ENCODE data around the gene CNOT6L. TPM values are rescaled to one million over a fixed set of nuclear protein-coding genes. Genes with fewer than 3 reads are reported as not detected.

The CNOT6L gene
- total RNA-seq, 1 donor from 2014 or later = 22.1 TPM

DNA sequence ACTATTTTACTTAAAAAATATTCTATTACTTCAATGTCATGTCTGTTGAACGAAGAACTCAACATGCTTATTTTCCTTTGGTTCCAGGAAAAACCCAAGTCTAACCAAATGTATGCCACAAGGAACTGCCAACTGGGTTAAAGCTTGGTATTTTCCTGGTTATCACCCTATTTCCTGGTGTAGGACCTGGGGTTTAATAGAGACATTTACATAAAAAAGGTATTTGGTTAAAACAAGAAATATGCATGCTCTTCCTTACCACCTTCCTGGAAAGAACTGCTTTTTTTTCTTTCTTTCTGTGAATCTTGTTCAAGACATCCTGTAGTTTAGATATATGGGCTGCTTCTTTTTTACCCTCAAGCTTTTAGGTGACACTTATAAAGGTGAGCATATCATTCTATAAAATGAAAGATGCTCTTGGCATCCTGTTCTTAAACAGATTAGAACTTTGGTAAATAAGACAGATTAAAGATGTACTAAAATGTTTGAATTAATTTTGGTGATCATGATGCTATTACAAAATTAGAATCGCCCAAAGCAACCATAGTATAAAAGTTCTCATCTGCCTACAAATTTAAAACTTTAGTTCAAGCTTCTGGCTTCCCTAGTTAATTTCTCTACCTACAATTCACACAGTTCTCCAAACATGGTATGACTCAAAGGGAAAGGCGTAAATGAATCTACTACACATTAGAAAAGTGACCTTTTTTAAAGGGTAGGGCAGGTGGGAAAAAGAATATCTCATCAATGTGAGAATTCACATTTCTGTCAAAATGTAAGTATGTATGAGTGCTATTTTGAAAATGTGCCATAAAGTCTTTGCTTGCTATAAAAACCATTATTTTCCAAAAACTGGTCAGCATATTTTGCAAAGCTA is 103.5 kb downstream of the CNOT6L start:
- Histone ChIP-seq H3K27ac (no peak overlapping the region), H3K4me1 (no peaks in the 10 kb centered on the region), H3K27me3 (no peaks in the 10 kb centered on the region), H3K4me3 (no peak overlapping the region), H3K9me3 (no peaks in the 10 kb centered on the region), H3K36me3 (no peaks in the 10 kb centered on the region)
- intact Hi-C loops (cut with DNase I) = no loop called here
- TF ChIP-seq, protein P1, sequence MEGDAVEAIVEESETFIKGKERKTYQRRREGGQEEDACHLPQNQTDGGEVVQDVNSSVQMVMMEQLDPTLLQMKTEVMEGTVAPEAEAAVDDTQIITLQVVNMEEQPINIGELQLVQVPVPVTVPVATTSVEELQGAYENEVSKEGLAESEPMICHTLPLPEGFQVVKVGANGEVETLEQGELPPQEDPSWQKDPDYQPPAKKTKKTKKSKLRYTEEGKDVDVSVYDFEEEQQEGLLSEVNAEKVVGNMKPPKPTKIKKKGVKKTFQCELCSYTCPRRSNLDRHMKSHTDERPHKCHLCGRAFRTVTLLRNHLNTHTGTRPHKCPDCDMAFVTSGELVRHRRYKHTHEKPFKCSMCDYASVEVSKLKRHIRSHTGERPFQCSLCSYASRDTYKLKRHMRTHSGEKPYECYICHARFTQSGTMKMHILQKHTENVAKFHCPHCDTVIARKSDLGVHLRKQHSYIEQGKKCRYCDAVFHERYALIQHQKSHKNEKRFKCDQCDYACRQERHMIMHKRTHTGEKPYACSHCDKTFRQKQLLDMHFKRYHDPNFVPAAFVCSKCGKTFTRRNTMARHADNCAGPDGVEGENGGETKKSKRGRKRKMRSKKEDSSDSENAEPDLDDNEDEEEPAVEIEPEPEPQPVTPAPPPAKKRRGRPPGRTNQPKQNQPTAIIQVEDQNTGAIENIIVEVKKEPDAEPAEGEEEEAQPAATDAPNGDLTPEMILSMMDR (IDR thresholded peaks at IDR 0.05) = no peak
- TF ChIP-seq POLR2AphosphoS5 (IDR thresholded peaks at IDR 0.05; ENCODE audit: insufficient read depth in 1 of 2, low read depth in 1 of 2) (no peak), POLR2A (IDR thresholded peaks at IDR 0.05) (no peak)
- DNase-seq (ENCODE audit: extremely low spot score in 2 of 2) = no peak

DNA sequence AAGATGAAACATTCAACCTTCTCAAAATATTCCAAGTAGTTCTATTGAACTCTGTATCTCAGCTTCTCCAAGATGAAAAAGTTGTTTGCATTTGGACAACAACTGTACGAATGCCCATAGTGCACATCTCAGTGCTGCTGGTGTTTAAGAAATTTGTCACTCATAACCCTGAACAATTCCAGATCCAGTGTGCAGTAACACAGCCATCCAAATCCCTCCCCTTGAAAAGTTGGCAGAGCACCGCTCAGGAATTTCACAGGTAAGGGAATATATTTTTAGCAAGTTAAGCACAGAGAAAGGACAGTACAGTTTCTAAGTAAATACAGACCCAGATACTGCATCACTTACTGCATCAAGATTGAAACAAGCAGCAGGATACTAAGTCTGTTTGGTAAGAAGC is 104.7 kb downstream of the CNOT6L start:
- no peak for DNase-seq (ENCODE audit: extremely low spot score in 2 of 2)
- no peaks in the 10 kb centered on the region for H3K9me3 ChIP-seq
- intact Hi-C loops (cut with DNase I) = no loop called here
- no peaks in the 10 kb centered on the region for H3K27me3 ChIP-seq
- TF ChIP-seq POLR2AphosphoS5 (IDR thresholded peaks at IDR 0.05; ENCODE audit: insufficient read depth in 1 of 2, low read depth in 1 of 2) = no peak
- no peak for TF ChIP-seq POLR2A (IDR thresholded peaks at IDR 0.05)
- H3K27ac ChIP-seq = no peak overlapping the region
- no peaks in the 10 kb centered on the region for H3K4me1 ChIP-seq
- H3K4me3 ChIP-seq = no peak overlapping the region
- no peaks in the 10 kb centered on the region for H3K36me3 ChIP-seq

DNA sequence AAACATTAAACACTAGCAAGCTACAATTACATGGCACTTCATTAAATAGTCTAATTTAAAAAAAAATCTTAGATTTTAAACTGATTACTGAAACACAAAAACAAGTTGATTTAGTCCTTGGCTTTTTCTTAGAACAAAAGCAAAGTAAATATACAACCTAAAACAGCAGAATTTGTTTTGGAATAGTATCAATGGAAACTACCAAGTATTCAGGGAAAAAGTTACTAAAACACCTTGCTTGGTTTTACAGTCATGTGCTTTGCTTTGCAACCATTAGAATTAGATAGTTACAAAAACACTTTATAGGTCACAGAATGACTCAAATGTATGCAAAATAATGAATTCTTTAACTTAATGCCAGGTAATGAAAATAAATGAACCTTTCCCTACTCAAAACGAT is 105.3 kb downstream of the CNOT6L start:
- no peak overlapping the region for H3K4me3 ChIP-seq
- intact Hi-C loops (cut with DNase I) = no loop called here
- TF ChIP-seq POLR2A (IDR thresholded peaks at IDR 0.05) (no peak), POLR2AphosphoS5 (IDR thresholded peaks at IDR 0.05; ENCODE audit: insufficient read depth in 1 of 2, low read depth in 1 of 2) (no peak)
- TF ChIP-seq, protein P1 (IDR thresholded peaks at IDR 0.05) = no peak
- H3K27me3 ChIP-seq = no peaks in the 10 kb centered on the region
- no peak overlapping the region for H3K27ac ChIP-seq
- no peak for DNase-seq (ENCODE audit: extremely low spot score in 2 of 2)
- no peaks in the 10 kb centered on the region for H3K4me1 ChIP-seq
- no peaks in the 10 kb centered on the region for H3K9me3 ChIP-seq
- no peaks in the 10 kb centered on the region for H3K36me3 ChIP-seq

DNA sequence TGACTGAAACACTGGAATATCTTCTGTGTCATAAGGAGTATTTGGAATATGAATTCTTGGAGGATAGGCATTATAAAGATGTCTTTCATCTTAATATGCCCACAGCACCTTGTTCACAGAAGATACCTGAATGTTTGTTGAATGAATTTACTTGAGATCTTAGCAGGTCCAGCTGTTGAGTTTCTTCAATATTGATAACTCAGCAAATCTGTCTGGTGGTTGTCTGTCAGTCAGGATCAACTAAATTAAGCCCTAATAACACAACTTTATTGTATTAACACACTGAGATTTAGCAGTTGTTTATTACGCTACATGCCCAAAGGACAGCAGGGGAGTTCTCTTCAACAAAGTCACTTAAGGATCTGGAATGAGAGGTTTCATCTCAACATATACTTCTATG is 106.5 kb downstream of the CNOT6L start:
- H3K4me3 ChIP-seq = no peak overlapping the region
- H3K4me1 ChIP-seq = no peaks in the 10 kb centered on the region
- no peaks in the 10 kb centered on the region for H3K9me3 ChIP-seq
- no peak for DNase-seq (ENCODE audit: extremely low spot score in 2 of 2)
- H3K27me3 ChIP-seq = no peaks in the 10 kb centered on the region
- intact Hi-C loops (cut with DNase I) = no loop called here
- TF ChIP-seq POLR2A (IDR thresholded peaks at IDR 0.05) (no peak), POLR2AphosphoS5 (IDR thresholded peaks at IDR 0.05; ENCODE audit: insufficient read depth in 1 of 2, low read depth in 1 of 2) (no peak)
- TF ChIP-seq, protein P1 (IDR thresholded peaks at IDR 0.05) = no peak
- H3K36me3 ChIP-seq = no peaks in the 10 kb centered on the region
- no peak overlapping the region for H3K27ac ChIP-seq

DNA sequence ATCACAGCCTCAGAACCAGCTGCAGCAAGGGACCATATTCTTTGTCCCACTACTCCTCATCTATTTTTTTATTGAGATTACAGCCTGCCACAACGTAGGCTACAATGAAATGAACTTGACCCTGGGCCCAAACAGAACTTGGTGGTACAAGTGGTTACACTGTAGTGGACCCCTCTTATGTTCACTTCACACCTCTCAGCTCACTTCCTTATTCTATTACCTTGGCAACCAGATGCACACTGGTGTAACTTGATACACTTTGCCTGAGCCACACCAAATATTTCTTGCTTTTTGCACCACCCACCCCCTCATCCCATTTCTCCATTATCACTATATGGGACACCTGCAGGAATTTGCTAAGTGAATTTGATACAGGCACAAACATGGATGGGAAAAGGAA is 107.7 kb downstream of the CNOT6L start:
- Histone ChIP-seq H3K36me3 (no peaks in the 10 kb centered on the region), H3K4me3 (no peak overlapping the region), H3K27ac (no peak overlapping the region), H3K27me3 (no peaks in the 10 kb centered on the region), H3K9me3 (no peaks in the 10 kb centered on the region), H3K4me1 (no peaks in the 10 kb centered on the region)
- no peak for TF ChIP-seq POLR2AphosphoS5 (IDR thresholded peaks at IDR 0.05; ENCODE audit: insufficient read depth in 1 of 2, low read depth in 1 of 2)
- TF ChIP-seq POLR2A (IDR thresholded peaks at IDR 0.05) = no peak
- TF ChIP-seq, protein P1 (IDR thresholded peaks at IDR 0.05) = no peak
- DNase-seq (ENCODE audit: extremely low spot score in 2 of 2) = no peak
- intact Hi-C loops (cut with DNase I) = no loop called here
